Activated CD4-positive, CD25-positive, alpha-beta regulatory T cell (primary cell): Measurements from ENCODE around the gene DDR2.

Source experiments
- DNase-seq, 4 experiments: peaks; one replicate each; lab custom pipeline; 2025; lab: John Stamatoyannopoulos, UW

The DDR2 gene

DNA sequence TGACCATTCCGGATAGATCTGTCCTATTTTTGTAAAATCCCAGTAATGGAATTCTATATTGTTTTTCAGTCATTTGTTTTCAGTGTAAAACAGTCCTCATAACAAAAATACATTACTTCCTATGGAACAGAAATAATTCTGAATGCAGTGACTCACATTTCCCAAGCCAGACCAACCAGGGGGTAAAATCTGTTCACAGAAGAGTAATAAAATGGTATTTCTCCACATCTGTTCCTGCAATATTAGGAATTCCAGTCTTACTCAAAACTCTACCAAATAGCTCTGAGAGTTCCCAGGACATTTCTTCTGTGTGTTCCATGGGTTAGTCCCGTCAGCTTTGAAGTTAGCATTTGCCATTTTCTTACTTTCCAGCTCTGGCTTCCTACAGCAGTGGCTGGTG, 2.6 kb upstream of the DDR2 start:
- DNase-seq, result no peak

DNA sequence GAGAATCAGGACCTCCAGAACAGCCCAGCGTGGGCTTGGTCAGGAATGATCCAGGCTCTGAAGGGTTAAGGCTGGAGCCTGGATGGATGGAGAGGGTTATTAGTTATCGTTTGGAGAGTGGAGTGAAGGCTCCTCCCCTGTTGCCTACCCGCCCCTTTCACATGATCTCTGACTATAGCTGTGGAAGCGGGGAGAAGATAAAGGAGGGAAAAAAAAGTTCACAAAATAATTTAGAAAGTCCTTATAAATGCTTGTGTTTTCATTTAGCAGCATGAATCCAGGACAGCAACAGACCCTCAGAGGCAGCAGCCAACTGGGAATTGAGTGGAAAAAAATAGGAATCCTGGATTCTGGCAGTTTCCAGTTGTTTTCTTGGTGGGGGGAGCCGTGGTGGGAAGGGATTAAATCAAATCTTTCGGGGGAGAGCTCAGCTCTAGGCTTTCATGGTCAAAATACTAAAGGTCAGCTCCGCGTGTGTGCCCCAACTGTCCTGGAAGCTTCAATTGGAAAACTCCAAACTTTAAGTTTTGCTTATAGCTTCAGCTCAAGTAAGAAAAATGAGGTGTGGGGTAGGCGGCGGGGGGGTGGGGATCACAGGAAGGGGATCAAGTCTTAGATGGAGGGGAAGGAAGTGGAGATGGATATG, 595 bp upstream of the DDR2 start:
- no peak for DNase-seq

DNA sequence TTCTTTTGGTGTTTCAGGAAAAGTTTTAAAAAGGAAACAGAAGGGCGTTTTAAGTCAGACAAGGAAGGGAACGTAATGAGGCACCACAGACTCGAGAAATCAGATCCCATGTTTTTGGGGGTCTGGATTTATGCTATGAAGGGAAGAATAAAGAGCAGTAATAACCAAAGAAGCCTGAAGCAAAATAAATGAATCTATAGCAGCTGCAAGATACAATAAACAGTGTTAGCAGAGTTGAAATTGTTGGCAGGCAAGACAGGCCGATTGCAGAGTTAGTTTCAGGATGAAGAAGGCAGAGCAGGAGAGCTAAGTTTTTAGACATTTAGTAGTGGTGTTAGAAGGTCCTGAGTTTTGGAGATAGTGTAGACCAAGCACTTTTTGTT, 425 bp downstream of the DDR2 start:
- DNase-seq, result no peak

DNA sequence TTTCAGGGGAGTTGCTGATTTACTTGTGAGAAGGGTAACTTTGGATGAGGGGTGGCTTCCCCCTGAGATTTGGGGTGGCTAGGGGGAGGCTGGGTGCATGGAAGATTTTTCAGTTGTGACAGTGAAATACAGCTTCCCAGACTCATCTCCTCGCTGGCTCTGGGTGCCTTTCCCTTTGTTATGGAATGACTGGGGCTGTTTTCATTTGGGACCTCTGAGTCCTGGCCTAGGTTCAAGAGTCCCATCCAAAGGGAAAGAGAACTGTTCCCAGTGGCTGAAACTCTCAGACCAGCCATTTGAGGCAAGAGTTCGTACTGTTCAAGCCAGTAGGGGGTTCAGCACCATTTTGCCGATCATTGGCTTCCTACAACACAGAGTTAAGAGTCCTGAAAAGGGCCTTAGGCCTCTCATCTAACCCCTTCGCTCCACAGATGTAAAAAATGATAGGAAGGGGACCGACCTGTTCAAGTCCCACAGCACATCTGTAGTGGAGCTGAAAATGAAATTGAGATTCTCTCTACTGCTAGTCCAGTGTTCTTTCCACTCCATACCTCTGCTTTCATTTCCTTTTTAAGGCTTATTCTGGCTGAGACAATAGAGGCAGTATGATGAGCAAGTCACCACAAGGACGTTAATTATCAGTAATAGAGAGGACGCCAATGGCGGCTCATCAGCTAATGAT, 958 bp downstream of the DDR2 start:
- DNase-seq, result no peak

DNA sequence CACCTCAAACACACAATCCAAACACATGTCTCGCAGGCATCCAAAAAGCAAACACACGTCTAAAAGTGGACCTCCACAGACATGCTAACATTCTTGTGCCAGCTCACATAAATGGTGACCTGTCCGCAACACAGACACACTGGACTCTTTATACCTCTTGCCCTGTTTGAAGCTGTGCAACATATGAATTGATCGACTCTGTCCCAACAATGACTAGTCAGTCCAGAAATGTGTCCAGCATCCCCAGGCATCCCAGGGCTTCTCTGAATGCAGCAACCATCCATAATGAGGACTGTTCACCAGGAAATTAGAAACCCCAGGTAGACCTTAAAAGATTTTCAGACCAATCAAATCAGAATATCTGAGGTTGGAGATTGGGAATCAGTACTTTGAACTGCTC, 3.2 kb downstream of the DDR2 start:
- no peak for DNase-seq

DNA sequence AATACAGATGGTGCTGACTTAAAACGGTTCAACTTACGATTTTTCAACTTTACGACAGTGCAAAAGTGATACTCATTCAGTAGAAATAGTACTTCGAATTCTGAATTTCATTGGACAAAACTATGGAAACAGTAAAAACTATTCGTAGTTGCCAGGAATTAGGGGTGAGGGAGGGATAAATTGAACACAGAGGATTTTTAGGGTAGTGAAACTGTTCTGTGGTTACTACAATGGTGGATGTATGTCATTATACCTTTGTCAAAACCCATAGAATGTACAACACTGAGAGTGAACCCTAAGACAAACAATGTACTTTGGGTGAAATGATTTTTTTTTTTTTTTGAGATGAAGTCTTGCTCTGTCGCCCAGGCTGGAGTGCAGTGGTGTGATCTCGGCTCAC, 7.5 kb downstream of the DDR2 start:
- no peak for DNase-seq

DNA sequence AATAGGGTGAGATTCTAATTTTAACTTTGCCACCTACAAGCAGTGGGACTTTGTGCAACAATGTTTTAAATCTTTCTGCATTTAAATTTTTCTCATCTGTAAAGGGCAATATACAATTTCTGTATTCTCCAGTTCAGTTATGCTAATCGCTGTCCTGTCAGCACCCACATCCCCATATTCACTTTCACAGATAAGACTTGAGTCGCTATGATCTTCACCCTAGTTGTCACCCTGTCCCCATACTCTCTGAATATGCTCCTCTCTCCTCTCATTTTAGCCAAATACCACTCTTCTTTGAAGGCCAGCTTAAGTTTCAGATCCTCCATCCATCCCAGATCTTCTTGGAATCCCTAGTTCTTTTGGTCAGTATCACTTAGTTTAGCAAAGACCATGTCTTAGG, 8.8 kb downstream of the DDR2 start:
- no peak for DNase-seq

DNA sequence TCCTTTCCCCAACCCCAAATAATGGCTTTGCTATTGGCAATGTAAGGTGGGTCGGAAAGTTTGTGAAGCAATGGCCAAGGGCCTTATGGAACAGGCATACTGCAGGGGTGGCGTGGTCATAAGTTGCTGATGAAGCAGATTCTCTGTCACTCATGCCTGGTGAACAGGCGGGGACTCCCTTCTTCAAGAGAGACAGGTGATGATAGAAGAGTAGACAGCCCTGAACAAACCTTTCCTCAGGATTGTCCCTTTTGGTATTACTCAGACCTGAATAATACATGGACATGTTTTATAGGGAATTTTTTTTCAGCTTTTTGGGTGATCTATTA, 12.7 kb downstream of the DDR2 start:
- DNase-seq, result no peak

DNA sequence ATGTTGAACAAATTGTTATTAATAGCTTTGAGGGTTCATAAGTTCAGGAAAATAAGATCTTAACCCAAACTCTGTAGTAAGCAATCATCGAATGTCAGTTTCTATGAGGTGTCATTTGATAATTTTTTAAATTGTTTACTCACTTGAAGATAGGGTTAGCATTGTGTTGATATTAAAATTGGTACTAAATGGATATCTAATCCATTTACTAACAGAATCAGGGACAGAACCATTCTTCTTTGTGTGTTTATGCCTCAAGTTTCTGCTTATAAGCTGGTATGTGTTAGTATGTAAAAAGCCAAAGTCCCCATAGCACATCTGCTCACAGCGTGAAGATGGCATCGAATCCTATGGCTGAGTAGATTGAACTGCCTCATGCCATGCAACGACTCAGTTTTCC, 13.4 kb downstream of the DDR2 start:
- DNase-seq, result no peak

DNA sequence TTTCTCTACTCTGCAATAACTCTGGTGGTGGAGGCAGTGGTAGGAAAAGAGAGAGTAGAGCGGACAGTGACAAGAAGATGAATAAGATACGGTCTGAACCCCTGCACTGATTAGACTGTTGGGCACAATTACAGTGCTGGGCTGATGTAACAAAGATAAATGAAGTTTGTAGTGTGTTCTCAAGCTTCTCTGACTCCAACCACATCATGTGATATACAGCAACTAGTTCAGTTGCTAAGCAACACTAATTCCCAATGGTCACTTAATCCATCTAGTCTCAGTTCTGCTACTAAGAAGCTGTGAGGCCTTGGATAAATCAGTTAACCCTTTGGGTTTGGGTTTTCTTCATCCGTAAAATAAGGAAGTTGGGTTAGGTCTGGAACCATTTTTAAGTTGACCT, 17.3 kb downstream of the DDR2 start:
- DNase-seq, result no peak

DNA sequence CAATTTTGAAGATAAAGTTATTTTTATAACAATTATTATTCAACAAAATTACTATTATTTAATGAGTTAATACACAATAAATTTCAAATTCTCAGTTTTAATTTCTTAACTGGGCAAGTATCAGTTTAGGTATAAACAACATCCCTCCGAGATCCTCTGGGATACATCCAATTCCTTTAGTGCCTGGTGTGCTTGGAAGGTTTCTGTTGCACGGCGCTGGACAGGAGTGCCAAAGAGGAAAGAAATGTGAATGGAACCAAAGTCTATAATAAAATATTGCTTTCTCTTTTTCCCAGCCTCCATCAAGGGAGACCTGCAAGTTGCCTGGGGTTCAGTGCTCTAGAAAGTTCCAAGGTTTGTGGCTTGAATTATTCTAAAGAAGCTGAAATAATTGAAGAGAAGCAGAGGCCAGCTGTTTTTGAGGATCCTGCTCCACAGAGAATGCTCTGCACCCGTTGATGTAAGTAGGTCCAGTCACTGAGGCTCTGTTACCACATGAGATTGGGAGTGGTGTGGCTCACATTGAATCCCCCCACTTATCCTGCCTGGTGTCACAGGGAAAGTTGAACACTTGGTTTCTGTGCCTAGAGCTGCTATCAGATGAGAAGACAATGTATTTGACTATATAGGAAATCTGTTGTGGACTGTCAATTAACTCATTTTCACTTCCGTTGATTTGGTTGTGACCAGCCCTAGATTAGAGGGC, 22.8 kb downstream of the DDR2 start:
- DNase-seq, result no peak

DNA sequence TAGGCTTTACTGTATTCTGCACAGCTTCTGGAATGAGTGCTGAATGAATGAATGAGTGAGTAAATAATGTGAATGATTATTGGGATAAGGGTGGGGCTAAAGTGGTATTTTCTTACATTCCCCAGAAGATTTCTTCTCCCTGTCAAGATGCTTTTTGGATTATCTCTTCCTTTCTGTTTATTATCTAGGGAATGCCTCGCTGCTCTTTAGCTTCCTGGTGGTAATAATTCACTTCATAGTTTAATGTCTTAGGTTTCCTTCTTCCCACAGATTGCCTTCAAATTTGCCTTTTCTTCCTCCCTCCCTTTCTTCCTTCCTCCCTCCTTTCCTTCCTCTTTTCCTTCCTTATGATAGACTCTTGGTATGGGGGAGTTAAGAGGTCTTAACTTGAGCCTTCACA, 24.0 kb downstream of the DDR2 start:
- no peak for DNase-seq

DNA sequence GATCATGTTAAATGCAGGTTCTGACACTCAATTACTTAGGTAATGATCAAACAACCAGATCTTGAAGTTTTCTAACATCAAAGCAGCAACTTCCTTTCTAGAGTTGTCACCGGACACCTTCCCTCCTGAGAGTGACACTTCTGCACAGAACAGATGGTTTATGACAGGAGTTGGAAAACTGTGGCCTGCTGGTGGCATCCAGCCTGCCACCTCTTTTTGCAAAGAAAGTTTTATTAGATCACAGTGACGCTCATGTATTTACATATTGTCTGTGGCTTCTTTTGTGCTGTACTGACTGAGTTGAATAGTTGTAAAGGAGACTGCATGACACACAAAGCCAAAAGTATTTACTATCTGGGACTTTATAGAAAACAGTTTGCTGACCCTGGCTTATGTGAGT, 28.3 kb downstream of the DDR2 start:
- DNase-seq, result no peak

DNA sequence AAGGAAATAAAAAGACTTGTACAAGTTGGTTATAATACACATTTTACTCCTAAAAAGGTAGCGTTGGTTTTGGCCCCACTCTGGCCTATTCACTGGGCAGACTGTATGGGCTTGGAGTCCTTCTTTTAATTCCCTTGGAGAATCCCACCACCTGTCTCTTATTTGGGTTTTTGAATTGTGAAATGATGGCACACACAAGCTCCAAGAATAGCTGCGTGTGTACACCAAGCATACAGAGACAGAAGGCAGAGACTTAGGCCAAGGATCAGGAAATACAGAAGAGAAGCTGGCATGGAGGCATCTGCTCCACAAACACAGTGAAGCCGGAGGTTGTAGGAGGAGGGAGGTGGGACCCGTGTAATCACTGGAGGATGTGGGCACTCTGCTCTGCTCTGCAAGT, 29.1 kb downstream of the DDR2 start:
- DNase-seq, result no peak

DNA sequence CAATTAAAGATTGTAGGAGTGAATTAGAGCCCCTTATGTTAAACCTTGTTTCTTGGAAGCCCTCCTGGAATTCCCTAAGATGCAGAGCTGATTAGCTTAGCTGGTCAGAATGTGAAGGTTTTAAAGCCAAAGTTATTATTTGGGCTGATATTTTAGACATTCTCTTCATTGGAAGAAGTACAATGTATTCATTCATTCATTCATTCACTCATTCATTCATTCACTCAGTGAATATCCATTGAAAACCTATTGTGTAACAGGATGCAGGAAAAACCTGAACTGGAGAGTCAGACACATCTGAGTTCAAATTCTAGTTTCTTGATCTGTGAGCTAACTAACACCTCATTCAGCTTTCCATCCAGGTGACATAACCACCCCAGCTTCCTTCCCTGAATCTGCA, 29.7 kb downstream of the DDR2 start:
- DNase-seq, result no peak

DNA sequence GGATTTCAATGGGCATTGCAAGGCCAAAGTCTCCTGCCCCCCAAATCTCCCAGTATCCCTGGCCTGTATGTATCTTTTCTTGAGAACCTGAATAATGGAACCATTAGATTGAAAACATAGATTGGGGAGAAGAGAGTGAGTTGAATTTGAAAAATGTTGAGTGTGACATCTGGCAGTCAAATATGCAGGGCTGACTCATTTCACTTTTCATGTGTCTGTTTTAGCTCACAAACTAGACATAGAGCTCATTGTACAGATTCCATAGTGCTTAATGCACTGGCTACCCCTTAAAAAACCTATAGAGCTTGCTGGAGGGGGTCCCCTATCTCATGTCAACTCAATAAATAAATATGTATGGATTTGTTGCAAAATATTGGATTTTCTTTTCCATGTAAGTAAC, 30.8 kb downstream of the DDR2 start:
- DNase-seq, result no peak

DNA sequence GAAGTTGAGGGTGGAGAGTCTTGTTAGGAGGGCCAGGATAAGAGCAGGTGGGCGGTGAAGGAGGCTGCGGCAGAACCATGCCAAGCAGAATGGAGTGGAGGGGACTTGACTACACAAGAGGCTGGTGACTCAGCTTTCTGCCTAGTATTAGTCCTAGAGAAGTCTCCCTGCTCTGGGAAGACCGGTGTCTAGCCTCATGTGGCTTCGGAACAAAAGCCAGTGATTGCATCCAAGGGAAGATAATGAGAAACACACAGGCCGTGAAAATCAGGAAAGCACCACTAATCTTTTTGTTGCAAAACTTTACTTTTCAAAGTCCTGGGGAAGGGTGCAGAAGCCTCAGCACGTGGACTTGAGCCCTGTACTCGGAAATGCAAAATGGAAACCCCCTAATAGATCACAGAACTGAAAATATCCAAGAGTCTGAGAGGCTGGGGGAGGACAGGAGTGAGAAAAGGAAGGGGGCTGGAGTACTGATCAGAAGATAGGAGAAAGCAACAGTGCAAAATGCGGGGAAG, 31.4 kb downstream of the DDR2 start:
- DNase-seq, result no peak

DNA sequence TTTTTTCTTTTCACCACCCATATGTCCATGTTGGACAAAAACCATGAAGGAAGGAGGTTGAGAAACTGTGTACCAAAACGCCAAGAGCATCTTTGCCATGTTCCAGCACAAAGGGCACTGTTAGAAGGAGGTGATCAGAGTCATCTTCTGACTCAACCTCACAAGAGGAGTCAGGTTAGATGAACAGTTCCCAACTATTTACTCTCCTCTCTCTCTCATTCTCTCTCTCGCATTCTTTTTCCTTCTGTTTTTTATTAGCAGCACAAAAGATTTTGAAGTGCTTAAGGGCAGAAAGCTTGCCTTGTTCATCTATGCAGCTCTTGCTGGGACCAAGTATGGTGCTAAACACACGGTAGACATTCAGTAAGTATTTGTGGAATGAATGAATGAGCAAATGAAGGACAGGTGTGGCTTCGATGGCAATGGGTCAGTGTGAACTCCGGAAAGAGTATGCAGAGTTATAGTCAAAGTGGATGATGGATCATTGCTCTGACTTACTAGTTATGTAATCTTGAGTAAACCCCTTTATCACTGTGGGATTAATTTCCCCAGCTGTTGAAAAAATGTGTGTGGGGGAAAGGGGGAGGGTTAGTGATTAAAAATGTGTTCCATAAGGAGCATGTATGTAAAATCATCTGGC, 33.9 kb downstream of the DDR2 start:
- DNase-seq, result no peak

DNA sequence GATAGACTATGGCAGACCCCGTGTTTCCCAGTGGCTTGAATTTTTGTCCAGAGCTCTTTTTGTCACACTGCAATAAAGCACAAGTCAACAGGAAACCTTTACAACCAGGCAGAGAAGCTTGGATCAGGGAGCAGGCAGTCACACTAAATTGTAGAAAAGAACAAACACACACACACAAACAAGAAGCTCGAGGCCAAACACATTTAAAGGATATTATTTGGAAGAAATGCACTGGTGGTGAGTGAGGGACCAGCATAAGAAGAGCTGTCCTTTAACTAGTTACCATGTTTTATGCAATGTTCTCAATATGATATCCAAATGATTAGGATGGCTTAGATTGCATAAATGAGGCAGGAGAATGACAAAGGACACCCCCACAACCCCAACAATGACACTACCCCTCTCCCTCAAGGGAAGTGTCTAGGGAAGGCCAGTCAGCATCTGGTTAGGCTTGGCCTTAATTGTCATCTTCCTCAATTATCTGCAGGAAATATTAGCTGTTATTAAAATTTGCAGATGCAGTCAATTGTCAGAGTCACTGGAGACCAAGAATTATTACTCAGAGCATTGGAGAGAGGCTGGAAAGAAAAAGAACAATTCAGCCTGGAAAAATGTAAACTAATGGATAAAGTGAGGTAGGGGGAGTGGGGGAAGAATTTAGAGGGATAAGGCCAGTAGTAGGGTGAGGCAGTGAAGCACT, 35.3 kb downstream of the DDR2 start:
- no peak for DNase-seq

DNA sequence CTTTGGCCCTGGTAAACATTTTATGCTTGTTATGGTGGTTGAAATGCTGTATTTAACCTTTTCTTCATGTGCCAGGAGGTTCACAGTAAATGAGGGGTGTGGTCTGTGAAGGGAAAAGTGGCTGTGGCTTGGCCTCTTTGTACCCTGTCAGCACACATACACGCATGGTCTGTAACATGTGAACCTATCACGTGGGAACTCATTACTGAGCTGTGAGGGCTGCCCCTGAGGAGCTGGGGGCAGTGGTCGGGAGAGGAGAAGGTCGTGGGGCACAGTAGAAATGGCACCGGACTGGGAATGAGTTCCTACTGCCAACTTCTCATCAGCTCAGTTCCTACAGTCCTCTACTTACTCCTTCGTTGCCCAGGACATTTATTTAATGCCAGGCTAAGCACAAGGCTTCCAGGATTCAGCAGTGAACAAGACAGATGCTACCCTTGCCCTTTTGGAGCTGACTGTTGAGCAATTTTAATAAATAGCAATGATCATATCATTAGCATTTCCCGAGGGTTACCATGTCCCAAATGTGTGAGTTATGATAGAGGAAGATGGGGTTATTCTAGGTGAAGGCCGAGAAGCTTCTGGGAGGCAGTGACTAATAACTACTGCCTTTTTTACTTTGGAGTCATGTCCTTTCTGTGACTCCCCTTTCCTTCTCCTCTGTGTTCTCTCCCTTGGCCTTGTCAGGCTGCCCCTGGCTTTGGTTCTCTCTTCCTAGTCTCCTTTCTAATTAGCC, 38.8 kb downstream of the DDR2 start:
- DNase-seq, result no peak

DNA sequence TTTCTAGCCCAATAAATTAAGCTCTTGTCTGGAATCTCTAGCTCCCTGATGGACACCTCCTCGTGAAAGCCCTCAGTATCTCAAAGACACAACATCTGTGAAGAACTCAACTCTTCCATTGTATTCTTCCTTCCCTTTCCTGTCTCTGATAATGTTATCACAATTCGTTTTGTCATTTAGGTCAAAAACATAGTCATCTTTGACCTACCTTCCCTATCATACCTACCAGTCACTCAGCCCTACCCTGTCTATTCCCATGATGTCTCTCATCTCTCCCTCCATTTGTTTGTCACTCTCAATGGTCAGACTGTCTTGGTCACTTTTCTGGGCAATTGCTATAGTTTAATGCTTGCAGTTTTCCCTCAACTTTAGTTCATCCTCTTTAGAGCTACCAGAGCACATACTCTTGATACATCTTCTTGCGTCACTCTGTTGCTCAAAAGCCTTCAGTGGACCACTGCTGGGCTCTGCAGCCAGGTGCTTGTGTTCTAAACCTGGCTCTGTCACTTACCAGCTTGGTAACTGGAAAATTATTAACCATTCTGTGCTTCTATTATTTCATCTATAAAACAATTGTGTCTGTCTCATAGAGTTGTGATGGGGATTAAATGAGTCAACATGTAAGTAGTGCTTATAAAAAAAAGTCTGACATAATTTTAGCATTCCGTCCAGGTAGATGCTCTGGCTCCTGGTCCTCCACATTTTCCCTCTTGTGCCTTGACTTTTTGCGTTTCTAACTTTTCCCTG, 39.6 kb downstream of the DDR2 start:
- DNase-seq, result no peak
